T-helper 9 cell (primary cell): Measurements from ENCODE around the gene CUL1.

ENCODE experiments used
- DNase-seq: peaks from one replicate; pipeline ENCODE4 v3.0.0-alpha.2; 2020

Gene CUL1

DNA sequence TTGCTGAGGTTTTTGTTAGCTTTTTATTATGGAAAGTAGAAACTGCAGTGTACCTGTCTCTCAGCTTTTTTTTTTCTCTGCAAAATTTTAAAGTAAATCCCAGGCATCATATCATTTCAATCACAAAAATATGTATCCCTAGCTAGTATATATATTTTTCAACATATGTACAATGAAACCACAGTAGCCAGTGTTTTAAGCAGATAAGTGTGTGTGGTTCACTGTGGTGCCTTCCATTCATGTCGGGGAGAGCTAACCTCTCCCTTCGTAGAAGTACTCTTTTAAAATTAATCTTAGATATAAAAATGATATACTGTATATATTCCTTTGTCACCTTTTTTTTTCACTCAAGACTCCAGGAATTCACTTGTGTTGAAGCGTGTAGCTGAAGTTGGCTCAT, 22.7 kb downstream of the CUL1 start:
- no peak for DNase-seq

DNA sequence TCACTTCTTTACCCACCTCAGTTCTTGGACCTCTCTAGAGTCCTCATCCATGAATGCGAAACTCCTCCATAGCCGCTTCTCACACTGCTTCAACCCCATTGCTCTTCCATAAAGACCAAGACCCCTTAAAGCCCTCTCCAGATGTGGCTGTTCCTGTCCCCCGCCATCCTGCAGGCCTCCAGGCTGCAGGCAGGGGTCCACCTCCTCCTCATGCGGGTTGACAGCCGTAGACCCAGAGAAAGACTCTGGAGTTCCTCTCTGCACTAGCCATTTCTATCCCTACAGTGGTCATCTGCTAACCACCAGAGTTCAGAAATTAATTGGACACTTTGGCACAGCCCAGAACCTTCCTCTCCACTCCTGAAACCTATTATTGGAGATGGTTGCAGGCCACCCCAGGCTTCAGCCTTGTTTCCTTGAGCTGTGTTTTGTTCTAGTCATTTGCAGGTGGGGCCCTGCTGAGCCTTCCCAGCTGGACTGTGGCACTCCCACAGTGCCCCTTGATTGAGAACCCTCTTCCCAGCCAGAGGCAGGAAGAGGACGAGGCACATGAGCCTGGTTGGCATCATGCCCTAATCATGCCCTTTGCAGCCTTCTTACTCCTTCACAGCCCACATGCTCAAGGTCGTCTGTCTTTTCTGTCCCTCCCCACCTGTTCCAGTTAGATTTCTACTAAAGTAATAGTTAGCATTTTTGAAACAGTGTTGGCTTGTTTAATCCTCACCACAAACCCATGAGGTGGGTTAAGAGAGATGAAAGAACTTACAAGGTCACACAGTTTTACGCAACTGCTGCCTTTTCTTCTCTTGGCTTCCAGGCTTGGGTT, 23.9 kb downstream of the CUL1 start:
- no peak for DNase-seq

DNA sequence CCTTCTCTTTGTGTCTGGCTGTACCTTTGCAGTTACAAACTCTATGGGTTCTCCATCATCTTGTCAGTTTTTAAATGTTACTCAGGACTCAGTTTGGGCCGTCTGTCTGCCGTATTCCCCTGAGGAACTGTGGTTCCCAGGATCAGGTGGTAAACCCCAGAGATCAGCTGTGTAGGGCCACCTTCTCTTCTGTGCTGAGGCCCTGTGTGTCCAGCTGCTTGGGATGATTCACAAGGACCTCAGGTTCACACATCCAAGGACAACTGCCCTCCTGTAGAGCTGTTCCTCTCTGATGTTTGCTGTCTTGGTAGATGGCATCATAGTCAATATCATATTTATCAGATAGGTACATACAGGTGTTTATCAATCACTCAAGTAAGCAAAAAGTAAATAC, 24.5 kb downstream of the CUL1 start:
- no peak for DNase-seq

DNA sequence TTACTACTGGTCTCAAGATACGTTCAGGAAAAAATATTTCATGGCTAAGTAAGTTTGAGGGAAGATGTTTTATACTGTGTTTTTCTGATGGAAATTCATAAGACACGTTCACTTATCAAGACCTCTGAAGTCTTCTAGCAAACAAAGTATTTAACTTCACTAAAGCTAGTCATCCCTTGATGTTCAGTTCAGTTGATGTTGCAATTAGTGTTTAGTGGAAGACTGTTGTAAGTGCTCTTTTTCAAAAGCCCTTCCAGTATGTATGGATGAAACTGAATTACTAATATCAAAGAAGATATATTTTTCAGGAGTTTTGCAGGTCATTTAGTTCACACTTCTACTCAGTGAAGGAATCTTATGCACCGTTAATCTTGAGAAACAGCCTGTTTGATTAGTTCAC, 25.1 kb downstream of the CUL1 start:
- DNase-seq, result no peak

DNA sequence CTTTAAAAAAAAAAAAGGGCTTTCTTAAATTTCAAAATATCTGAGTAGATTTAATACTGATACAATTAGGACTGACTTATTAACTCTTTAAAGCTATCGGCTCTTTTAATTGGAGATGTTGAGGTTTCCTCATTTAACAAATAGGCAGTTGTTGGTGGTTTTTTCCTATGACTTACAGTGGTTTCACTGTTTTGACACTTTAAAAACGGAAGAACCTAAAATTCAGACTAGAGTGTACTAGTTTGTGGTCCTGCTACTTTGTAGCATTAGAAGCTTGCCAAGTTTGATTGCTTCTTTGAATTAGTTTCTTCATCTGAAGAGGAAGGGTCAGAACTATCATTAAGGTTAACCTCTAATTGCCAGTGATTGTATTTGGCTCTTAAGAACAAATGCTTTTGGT, 27.7 kb downstream of the CUL1 start:
- DNase-seq, result no peak

DNA sequence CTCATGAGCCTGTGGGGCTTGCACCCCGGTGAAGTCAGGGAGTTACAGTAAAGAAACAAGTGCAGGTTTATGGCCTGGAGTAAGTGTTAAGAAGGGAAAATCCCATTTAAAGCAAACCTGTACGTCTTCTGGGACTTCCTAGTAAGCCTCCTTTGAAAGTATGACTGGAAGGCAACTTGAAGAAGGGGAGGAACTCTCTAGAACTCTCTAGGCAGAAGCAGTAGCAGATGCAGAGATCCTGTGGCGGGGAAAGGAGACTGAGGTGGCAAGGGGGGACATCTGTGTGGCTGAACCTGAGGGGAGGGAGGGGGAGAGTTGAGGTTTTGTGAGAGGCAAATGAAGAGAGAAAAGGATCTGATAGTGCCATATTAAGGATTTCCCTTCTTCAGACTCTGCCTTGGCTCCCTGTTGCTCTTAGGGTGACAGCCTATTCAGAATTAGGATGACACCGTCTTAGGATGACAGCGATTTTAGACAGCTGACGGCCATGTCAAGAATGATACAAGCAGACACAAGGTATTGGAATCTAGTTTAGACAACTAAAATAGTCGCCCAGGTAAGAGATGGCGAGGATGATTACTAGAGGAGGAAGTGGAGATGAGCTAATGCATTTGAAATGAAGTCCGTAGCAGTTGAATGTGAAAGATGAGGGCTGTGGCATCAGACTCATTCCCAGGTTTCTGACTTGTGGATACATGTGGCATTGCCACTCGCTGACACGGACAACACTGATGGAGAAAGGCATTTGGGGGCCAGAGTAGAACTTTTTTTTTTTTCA, 29.0 kb downstream of the CUL1 start:
- DNase-seq, result no peak

DNA sequence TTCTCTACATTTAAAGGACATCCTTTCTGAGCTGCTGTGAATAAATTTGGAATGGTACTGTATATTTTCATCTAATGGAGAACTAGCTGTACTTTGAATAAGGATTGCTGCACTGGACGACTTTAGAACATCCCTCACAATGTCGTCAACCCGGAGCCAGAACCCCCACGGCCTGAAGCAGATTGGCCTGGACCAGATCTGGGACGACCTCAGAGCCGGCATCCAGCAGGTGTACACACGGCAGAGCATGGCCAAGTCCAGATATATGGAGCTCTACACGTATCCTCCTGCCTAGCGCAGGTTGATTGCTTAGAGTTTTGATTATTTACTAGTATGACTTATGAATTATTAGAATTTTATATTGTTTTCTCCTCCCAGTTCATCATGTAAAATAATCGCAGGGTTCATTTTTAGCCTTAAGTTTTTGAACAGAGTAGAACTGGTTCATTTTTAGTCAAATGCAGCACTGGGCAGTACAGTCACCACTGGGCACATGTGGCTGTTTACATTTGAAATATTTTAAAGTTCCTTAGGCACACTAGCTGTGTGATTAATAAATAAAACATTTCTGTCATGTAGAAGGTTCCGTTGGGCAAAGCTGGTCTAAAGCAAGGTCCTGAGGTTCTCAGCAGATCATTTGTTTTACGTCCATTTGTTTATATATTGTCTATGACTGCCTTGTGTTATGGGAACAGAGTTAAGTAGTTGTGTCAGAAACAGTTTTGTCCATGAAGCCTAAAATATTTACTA, 31.5 kb downstream of the CUL1 start:
- DNase-seq, result no peak

DNA sequence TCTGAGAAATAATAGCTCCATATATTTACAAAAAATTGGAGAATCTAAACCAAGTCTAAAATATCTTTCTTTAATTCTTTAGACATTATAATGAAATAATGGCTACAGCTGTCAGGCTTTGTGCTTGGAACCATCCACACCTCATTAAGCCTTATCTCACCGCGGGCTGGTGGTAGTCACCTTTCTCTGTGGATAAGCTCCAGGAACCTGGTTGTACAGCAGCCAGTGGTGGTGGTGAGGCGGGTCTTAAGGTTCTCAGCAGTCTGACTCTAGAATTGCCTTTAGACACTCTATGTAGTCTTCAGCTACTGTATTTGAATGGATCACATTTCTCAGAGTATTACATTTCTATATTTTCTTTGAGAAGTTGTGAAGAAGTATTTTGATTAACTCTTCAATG, 34.2 kb downstream of the CUL1 start:
- DNase-seq, result no peak

DNA sequence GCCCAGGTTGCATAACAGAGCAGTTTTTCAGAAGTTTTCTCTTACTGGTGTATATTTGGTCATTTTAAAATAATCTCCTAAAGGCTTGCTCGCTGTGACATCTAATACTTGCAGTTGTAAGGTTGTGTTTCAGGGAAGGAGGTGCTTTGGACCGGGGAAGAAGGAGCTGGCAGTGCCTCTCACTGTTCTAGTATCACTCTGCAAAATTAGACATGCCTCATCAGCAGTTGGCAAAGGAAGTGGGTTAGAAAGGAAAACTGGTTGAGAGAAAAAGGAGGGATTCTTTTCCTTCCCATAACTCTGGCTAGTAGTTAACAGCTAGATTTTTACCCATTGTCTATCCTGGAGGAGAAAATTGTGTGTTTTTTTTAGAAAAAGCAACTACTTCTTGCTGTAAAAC, 34.8 kb downstream of the CUL1 start:
- DNase-seq, result no peak

DNA sequence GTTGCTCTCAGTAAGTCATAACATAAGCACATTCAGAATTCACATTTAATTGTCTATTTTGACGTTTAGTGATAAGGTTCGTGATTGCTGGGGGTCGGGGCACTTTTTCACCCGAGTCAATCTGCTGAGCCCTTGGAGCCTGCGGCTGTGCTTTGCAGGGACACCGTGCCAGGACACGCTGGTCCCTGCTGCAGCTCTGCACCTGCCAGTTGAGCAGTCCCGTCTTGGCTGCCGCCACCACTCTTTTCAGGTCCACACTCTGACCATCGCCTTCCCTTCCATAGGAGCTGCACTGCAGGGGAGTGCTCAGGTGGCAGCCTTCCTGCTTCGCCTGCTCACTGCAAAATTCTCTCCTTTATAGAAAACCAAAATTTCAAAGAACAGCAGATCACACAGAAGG, 36.4 kb downstream of the CUL1 start:
- DNase-seq, result no peak

DNA sequence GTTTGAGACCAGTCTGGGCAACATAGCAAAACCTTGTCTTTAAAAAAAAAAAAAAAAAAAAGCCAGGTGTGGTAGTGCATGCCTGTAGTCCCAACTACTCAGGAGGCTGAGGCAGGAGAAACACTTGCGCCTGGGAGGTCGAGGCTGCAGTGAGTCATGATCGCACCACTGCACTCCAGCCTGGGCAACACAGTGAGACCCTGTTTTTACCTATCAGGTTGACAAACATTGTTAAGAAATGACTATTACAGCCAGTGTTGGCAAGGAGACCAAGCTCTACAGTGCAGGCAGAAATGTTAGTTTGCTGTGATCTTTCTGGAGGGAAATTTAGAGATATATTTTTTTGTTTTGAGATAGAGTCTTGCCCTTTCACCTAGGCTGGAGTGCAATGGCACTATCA, 37.3 kb downstream of the CUL1 start:
- DNase-seq, result no peak

DNA sequence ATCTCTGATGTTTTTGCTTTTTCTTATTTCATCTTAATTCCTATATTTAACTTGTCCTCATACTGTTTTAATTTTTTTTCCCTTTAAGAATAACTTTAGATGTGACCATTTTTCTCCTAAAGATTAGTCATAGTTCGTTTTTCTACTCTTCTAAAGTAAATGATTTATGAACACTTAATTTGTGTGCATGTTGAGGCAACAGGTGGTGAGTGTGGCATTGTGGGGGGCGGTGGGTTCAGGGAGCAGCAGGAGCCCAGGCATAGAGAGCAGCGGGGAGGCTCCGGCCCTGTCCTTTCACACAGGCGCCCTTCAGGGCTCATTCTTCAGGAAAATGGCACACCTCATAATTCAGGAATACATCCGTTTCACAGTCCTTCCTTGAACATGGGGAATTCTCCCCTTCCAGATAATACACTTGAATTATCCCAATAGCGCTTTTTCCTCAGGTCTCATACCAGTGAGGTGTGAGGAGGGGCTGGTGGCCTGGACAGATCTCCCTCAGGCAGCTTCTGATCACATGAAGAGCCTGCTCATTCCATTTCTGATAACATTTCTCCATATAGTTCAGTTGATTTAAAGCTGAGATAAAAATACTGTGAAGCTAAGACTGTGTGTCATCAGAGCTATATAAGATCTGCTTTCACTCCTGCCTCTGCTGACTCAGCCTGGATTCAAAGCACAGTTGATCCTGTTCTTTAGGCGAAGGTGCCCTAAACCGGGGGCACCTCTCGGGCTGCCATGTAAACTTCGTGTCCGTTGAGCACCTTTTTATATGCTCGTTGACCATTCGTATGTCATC, 40.2 kb downstream of the CUL1 start:
- DNase-seq, result no peak

DNA sequence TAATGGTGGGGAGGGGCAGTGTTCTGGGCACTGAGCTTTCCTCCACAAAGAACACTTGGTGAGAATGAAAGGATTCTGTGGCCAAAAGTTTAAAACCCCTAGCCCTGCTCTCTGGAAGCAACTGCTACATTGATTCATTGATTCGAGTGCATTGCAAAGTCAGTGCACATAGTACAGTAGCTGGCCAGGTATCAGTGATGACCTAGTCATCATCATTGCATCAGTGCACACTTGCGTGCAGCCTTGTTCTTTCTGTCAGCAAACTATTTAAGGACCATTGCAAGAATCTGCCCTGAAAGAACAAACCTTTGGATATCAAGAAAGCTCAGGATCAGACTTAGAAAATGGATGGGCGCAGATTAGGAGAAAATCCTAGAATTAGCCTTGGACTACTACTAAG, 47.4 kb downstream of the CUL1 start:
- DNase-seq, result no peak

DNA sequence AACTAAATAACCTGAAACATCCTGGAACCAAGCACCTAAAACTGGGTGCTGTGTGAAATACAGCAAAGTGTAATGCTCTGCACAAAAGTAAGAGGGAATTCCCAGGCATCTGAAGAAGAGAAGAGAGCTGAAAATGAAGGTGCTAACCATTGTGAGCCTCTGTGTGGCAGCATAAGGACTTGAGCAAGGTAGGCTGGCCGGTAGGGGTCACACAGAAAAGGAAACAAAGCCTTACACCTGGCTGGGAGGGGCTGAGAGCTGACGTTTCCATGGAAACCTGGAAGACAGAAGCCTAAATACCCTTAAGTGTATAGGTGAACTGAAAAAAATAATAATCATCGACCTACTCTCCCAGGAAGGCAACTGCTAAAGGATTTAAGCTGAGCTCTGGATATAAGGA, 48.6 kb downstream of the CUL1 start:
- DNase-seq, result no peak

DNA sequence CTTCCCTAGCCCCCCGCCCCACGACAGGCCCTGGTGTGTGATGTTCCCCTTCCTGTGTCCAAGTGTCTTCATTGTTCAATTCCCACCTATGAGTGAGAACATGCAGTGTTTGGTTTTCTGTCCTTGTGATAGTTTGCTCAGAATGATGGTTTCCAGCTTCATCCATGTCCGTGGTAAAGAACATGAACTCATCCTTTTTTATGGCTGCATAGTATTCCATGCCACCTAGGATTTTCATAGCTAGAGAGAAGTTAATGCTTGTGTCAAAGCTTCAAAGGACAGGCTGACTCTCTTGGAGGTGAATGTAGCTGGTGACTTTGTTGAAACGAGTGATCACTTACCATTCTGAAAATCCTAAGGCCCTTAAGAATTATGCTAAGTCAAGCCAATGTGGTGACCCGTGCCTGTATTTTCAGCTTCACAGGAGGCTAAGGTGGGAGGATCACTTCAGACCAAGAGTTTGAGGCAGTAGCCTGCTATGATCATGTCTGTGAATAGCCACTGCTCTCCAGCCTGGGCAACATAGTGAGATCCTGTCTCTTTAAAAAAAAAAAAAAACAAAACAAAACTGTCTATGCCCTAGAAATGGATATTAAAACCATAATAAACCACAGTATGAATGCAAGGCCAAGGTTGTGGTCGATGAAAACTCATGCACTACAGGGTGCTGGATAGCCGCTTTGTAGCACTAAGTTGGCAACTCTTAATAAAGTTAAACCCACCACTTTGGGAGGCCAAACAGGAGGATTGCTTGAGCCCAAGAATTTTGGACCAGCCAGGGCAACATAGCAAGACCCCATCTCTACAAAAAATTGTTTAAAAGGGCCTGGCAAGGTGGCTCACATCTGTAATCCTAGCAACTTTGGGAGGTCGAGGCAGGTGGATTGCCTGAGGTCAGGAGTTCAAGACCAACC, 52.0 kb downstream of the CUL1 start:
- DNase-seq, result no peak

DNA sequence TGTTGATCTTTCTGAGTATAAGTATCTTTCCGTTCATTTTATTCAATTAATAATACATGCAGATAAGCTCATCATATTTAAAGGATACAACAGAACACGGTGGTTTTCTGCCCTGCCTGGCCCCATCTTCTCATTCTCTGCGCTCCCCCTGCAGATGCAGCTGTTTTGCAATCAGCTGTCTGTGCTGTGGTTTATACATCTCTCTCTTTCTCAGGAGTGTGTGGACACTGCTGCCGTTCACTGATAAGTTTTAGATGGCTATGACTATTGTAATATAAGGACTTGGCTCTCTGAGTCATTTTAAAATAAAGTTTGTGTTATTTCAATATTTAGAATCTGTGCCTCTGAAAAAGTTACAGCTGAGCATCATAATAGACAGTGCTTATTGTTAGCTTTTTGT, 54.5 kb downstream of the CUL1 start:
- DNase-seq, result no peak

DNA sequence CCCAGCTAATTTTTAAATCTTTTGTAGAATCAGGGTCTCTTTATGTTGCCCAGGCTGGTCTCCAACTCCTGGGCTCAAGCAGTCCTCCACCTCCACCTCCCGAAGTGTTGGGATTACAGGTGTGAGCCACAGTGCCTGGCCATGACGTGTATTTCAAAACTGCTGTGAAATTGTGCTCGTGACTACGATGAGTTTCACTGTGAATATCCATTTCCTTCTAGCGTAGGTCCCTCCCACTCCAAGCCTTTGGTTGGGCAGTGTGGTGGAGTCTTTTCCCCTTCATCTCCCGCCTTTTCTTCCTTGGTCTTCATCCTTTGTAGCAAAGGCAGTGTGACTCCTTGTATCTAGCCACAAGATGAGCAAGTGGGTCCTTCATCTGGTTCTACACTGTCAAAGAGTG, 56.2 kb downstream of the CUL1 start:
- no peak for DNase-seq

DNA sequence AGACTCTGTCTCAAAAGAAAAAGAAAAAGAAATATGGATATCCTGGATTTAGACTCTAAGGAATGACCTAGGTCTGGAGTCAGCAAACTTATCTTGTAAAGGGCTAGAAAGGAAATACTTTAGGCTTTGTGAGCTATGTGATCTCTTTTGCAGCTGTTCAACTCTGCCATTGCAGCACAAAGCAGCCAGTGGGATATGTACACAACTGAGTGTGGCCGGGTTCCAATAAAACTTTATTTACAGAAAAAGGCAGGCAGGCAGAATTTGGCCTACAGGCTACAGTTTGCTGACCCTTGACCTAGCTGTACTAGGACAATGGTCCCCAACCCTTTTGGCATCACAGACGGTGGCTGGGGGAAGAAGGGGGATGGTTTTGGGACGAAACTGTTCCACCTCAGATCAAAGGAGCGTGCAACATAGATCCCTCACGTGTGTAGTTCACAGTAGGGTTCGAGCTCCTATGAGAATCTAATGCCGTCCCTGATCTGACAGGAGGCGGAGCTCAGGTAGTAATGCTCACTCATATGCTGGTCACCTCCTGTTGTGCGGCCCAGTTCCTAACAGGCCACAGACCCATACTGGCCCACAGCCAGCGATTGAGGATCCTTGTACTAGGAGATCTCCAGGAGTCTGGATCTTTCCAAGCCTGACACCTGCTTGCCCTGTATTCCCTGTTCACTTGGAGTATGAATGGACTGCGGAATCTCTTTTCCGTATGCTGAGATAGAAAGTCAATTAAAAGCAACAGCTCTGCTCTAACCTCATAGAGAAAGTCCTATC, 63.0 kb downstream of the CUL1 start:
- no peak for DNase-seq

DNA sequence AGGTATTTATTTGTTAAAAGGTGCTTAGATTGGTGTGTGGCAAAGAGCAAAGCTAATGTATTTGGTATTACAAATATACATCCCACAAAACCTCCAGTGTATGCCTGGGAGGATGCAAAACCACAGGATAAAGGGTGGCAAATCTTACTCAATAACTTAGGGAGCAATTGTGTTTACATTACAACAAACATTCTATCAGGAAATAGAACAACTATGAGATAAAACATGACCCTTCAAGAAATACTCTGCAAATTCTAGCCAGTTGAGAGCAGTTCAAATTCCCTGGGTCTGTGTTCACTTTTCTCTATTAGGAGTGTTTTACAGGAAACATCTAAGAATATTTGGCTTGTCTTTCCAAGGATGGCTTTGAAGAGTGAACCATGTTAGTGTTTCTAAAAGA, 64.9 kb downstream of the CUL1 start:
- DNase-seq, result no peak

DNA sequence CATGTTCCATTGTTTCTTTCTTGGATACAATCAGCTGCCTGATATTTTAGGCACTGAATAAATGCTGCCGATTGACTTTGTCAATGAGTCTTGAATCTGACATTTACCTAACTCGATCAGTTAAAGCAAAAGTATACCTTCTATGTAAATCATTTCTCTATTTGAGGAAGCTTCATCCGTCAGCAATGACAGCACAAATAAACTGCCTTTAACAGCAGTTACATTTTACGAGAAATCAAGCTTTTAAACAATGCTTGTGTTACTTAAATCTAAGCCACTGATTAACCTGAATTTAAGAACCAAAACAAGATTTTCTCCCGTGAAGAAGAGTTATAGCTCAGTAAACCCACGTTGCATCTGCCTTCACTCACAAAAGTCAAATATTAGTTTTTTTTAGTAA, 71.3 kb downstream of the CUL1 start:
- no peak for DNase-seq
